ENCODE results near the gene PRPH2. TPM values are rescaled to one million over a fixed set of nuclear protein-coding genes. Genes with fewer than 3 reads are reported as not detected.

PRPH2 gene
- total RNA-seq, 1 experiment from 2014 or later, result not detected

DNA sequence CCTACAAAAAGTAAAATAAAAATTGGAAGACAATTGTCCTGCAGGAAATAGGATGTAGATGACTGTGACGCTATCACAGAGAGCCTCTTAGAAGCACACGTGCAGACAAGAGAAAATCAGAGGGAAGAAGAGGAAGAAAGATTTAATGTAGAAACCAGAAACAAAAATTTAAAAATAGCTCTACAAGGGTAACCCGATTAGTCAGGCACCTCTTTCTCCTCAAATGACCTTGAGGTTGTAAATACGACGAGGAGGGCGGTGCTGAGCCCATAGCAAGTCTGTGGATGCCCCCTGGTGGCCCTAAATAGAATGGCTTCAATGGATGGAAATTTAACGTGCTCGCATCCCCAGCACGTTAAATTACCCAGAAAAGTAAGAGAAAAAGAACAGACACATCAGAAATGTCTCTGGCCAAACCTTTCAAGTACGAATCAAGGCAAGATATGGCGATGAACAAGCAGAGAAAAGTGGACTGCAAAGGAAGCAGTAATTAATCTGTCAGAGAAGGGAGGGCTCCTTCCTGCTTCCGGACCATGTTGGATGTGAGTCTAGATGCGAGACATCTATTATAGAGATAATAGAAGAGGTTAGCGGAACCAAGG lies 4.2 kb upstream of the PRPH2 start:
- peak in 1 of 2 experiments; percentile 47 for DNase-seq
- CTCF ChIA-PET, result interaction anchor here (0.6 to 1.5 kb wide), 3 partner anchors 35 to 487 kb away, joined by 4 to 5 read pairs (median 4); no protein-coding TSS in a partner anchor
- Histone ChIP-seq H3K36me3 (ENCODE audit: low read depth) (no peaks in the 10 kb centered on the region), H3K4me3 (no peak overlapping the region), H3K4me1 (replicated peaks; ENCODE audit: insufficient read depth) (0 out of 2 replicates have a peak, but pooled peaks cover 6% of the 10 kb centered on the region), H3K9me2 (ENCODE audit: insufficient read depth) (no peaks in the 10 kb centered on the region), H4K20me1 (ENCODE audit: insufficient read depth) (no peaks in the 10 kb centered on the region), H3K79me2 (ENCODE audit: low read depth) (no peaks in the 10 kb centered on the region), H3K9me3 (ENCODE audit: insufficient read depth, low read depth) (no peaks in the 10 kb centered on the region), H3K27me3 (ENCODE audit: insufficient read depth, low read depth) (no peaks in the 10 kb centered on the region), H3K4me2 (peak overlapping the region; percentile 11; the same call in 1 of the 2 replicates), H3F3A (ENCODE audit: insufficient read depth, low read depth) (0 out of 2 replicates have a peak, but pooled peaks cover 3% of the 10 kb centered on the region), H2AFZ (no peak overlapping the region), H3K27ac (no peak overlapping the region)
- TF ChIP-seq EZH2 (IDR thresholded peaks at IDR 0.05; ENCODE audit: low read depth), result no peak
- TF ChIP-seq, protein P1, sequence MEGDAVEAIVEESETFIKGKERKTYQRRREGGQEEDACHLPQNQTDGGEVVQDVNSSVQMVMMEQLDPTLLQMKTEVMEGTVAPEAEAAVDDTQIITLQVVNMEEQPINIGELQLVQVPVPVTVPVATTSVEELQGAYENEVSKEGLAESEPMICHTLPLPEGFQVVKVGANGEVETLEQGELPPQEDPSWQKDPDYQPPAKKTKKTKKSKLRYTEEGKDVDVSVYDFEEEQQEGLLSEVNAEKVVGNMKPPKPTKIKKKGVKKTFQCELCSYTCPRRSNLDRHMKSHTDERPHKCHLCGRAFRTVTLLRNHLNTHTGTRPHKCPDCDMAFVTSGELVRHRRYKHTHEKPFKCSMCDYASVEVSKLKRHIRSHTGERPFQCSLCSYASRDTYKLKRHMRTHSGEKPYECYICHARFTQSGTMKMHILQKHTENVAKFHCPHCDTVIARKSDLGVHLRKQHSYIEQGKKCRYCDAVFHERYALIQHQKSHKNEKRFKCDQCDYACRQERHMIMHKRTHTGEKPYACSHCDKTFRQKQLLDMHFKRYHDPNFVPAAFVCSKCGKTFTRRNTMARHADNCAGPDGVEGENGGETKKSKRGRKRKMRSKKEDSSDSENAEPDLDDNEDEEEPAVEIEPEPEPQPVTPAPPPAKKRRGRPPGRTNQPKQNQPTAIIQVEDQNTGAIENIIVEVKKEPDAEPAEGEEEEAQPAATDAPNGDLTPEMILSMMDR (conservative IDR thresholded peaks at IDR 0.05), result peak; percentile 95
- POLR2A ChIA-PET (ENCODE audit: unreplicated experiment), result interaction anchor here (0.6 kb wide), 1 partner anchor 89 kb away, joined by 7 read pairs; no protein-coding TSS in a partner anchor
- intact Hi-C loops (cut with micrococcal nuclease; ENCODE audit: unreplicated experiment), result loop anchor here (1.0 to 10.0 kb wide), 6 partner anchors 34 to 942 kb away; partner anchors contain the start of genes PRICKLE4 and TOMM6
- BruUV-seq (replicated peaks), result no TSS peak

DNA sequence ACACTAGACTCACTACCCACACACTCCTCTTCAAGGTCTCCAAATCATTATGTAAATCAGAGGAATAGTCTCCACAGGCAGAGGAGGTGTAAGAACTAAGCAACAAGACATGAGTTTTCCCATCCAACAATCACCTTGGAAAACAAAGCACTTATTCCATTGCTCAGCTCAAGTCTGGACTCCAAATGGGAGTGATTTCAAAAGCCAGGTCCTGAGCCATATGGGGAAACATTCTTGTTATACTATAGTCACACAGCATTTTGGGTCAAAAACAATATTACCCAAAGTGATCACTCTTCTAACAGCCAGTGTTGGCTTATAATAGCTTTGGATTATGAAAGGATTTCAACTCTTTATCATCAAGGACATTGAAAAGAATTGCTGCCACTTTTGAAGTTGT lies 3.6 kb upstream of the PRPH2 start:
- Histone ChIP-seq H4K20me1 (ENCODE audit: insufficient read depth) (no peaks in the 10 kb centered on the region), H3K79me2 (ENCODE audit: low read depth) (no peaks in the 10 kb centered on the region), H3K4me2 (peak overlapping the region; percentile 11; the same call in 1 of the 2 replicates), H3K4me1 (replicated peaks; ENCODE audit: insufficient read depth) (0 out of 2 replicates have a peak, but pooled peaks cover 6% of the 10 kb centered on the region), H3K4me3 (no peak overlapping the region), H3F3A (ENCODE audit: insufficient read depth, low read depth) (0 out of 2 replicates have a peak, but pooled peaks cover 3% of the 10 kb centered on the region), H3K27ac (no peak overlapping the region), H3K9me2 (ENCODE audit: insufficient read depth) (no peaks in the 10 kb centered on the region), H3K27me3 (ENCODE audit: insufficient read depth, low read depth) (no peaks in the 10 kb centered on the region), H3K36me3 (ENCODE audit: low read depth) (no peaks in the 10 kb centered on the region), H3K9me3 (ENCODE audit: insufficient read depth, low read depth) (no peaks in the 10 kb centered on the region), H2AFZ (no peak overlapping the region)
- POLR2A ChIA-PET (ENCODE audit: unreplicated experiment), result interaction anchor here (0.6 kb wide), 1 partner anchor 88 kb away, joined by 7 read pairs; no protein-coding TSS in a partner anchor
- TF ChIP-seq, protein P1 (conservative IDR thresholded peaks at IDR 0.05), result no peak
- TF ChIP-seq EZH2 (IDR thresholded peaks at IDR 0.05; ENCODE audit: low read depth), result no peak
- DNase-seq, result no peak
- CTCF ChIA-PET, result interaction anchor here (0.6 to 1.5 kb wide), 4 partner anchors 10 to 486 kb away, joined by 4 to 5 read pairs (median 4); no protein-coding TSS in a partner anchor
- intact Hi-C loops (cut with micrococcal nuclease; ENCODE audit: unreplicated experiment), result loop anchor here (1.0 to 10.0 kb wide), 6 partner anchors 34 to 941 kb away; partner anchors contain the start of genes PRICKLE4 and TOMM6
- BruUV-seq (replicated peaks), result no TSS peak

DNA sequence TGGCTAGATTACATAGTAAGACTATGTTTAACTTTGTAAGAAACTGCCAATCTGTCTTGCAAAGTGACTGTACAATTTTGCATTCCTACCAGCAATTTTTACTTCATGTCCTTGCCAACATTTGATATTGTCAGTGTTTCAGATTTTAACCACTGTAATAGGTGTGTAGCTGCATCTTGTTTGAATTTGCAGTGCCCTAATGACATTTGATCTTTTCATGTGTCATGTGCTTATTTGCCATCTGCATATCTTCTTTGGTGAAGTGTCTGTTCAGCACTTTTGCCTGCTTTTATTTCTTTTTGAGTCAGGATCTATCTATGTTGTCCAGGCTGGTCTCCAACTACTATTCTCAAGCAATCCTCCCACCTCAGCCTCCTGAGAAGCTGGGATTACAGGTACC lies 2.4 kb upstream of the PRPH2 start:
- intact Hi-C loops (cut with micrococcal nuclease; ENCODE audit: unreplicated experiment), result loop anchor here (5.0 to 10.0 kb wide), 4 partner anchors 33 to 940 kb away; partner anchors contain the start of genes PRICKLE4 and TOMM6

More for the DNA sequence above, 2.4 kb upstream of the PRPH2 start:
- DNase-seq, result no peak
- H3F3A ChIP-seq (ENCODE audit: insufficient read depth, low read depth), result 0 out of 2 replicates have a peak, but pooled peaks cover 3% of the 10 kb centered on the region
- BruUV-seq (replicated peaks), result no TSS peak
- CTCF ChIA-PET, result interaction anchor here (0.6 kb wide), 1 partner anchor 587 kb away, joined by 6 read pairs; no protein-coding TSS in a partner anchor
- H4K20me1 ChIP-seq (ENCODE audit: insufficient read depth), result no peaks in the 10 kb centered on the region
- POLR2A ChIA-PET (ENCODE audit: unreplicated experiment), result interaction anchor here (0.6 kb wide), 1 partner anchor 173 kb away, joined by 3 read pairs; no protein-coding TSS in a partner anchor
- no peak overlapping the region for H3K4me2 ChIP-seq
- TF ChIP-seq EZH2 (IDR thresholded peaks at IDR 0.05; ENCODE audit: low read depth), result no peak
- TF ChIP-seq, protein P1 (conservative IDR thresholded peaks at IDR 0.05), result no peak
- 0 out of 2 replicates have a peak, but pooled peaks cover 6% of the 10 kb centered on the region for H3K4me1 ChIP-seq (replicated peaks; ENCODE audit: insufficient read depth)
- no peak overlapping the region for H3K27ac ChIP-seq
- H3K36me3 ChIP-seq (ENCODE audit: low read depth), result no peaks in the 10 kb centered on the region
- no peak overlapping the region for H3K4me3 ChIP-seq
- H3K9me3 ChIP-seq (ENCODE audit: insufficient read depth, low read depth), result no peaks in the 10 kb centered on the region
- no peak overlapping the region for H2AFZ ChIP-seq
- H3K79me2 ChIP-seq (ENCODE audit: low read depth), result no peaks in the 10 kb centered on the region
- no peaks in the 10 kb centered on the region for H3K27me3 ChIP-seq (ENCODE audit: insufficient read depth, low read depth)
- H3K9me2 ChIP-seq (ENCODE audit: insufficient read depth), result no peaks in the 10 kb centered on the region

All from PC-9 (cell line).